WTC11 (cell line): Measurements from ENCODE around the gene UCP3.

Source experiments
- AR ChIP-seq: fragments of 250-450 bp; sonication (Bioruptor Pico); IDR thresholded peaks from 2 replicates; pipeline ENCODE4 v1.9.0; 2021; ENCODE audit warnings: mild to moderate bottlenecking
- CBFB ChIP-seq: sonication (generic); formaldehyde crosslinking; IDR thresholded peaks from 2 replicates; pipeline ENCODE4 v1.8.1; 2022; ENCODE audit warnings: mild to moderate bottlenecking, low read depth, missing genetic modification reagents
- CTCF ChIP-seq: fragments of 200-600 bp; IDR thresholded peaks from 2 replicates; pipeline ENCODE4 v1.8.0; 2022; ENCODE audit warnings: antibody characterized with exemption
- FOXP4 ChIP-seq: sonication (generic); formaldehyde crosslinking; IDR thresholded peaks from 2 replicates; pipeline ENCODE4 v1.8.0; 2022; ENCODE audit warnings: mild to moderate bottlenecking, missing genetic modification reagents
- IRF2 ChIP-seq: sonication (generic); formaldehyde crosslinking; IDR thresholded peaks from 2 replicates; pipeline ENCODE4 v1.8.0; 2022; ENCODE audit warnings: low read depth, missing genetic modification reagents, borderline replicate concordance
- MAX ChIP-seq: sonication (generic); formaldehyde crosslinking; IDR thresholded peaks from 2 replicates; pipeline ENCODE4 v1.8.0; 2022; ENCODE audit warnings: mild to moderate bottlenecking, missing genetic modification reagents
- NFYB ChIP-seq: sonication (generic); formaldehyde crosslinking; conservative IDR thresholded peaks from 2 replicates; pipeline ENCODE4 v1.8.0; 2022; ENCODE audit warnings: low read depth, missing genetic modification reagents
- USF2 ChIP-seq: sonication (generic); formaldehyde crosslinking; IDR thresholded peaks from 2 replicates; pipeline ENCODE4 v1.8.1; 2023; ENCODE audit warnings: mild to moderate bottlenecking, missing genetic modification reagents, moderate library complexity
- ZNF317 ChIP-seq: sonication (generic); formaldehyde crosslinking; IDR thresholded peaks from 2 replicates; pipeline ENCODE4 v1.8.1; 2023; ENCODE audit warnings: low read depth, mild to moderate bottlenecking, moderate library complexity, missing genetic modification reagents, borderline replicate concordance
- ZNF396 ChIP-seq: fragments of 250-450 bp; sonication (Bioruptor Pico); IDR thresholded peaks from 2 replicates; pipeline ENCODE4 v1.8.0; 2021; ENCODE audit warnings: mild to moderate bottlenecking, moderate library complexity, borderline replicate concordance

GRCh38 chr11:74030723-74031676 lies 22.1 kb upstream of the UCP3 start:
- no peak for TF ChIP-seq CTCF
- no peak for TF ChIP-seq NFYB (CRISPR knock-in tag)
- TF ChIP-seq USF2 (CRISPR knock-in tag) = no peak
- no peak for TF ChIP-seq FOXP4
- no peak for TF ChIP-seq MAX (CRISPR knock-in tag)
- no peak for TF ChIP-seq ZNF317 (CRISPR knock-in tag)
- TF ChIP-seq ZNF396 = no peak
- no peak for TF ChIP-seq IRF2 (CRISPR knock-in tag)
- no peak for TF ChIP-seq AR
- no peak for TF ChIP-seq CBFB (CRISPR knock-in tag)
